SK-N-SH treated with all-trans-retinoic acid at 6 μM for 48 hours (cell line): ENCODE measurements around the gene THRAP3.

Experiments
- POU6F1 ChIP-seq: fragments of 250-450 bp; sonication (Bioruptor Pico); IDR thresholded peaks from 2 replicates; pipeline ENCODE4 v1.8.0; 2021; ENCODE audit warnings: low read depth, mild to moderate bottlenecking, moderate library complexity, borderline replicate concordance
- RARB ChIP-seq: fragments of 250-450 bp; sonication (Bioruptor Pico); IDR thresholded peaks from 2 replicates; pipeline ENCODE4 v1.8.0; 2021; ENCODE audit warnings: mild to moderate bottlenecking, moderate library complexity
- ZC3H10 ChIP-seq: fragments of 250-450 bp; sonication (Bioruptor Pico); IDR thresholded peaks from 2 replicates; pipeline ENCODE4 v1.5.1; 2021; ENCODE audit warnings: mild to moderate bottlenecking, moderate library complexity
- ZFP30 ChIP-seq: fragments of 450-650 bp; formaldehyde crosslinking; IDR thresholded peaks from 2 replicates; pipeline ENCODE4 v1.5.0; 2022; ENCODE audit warnings: mild to moderate bottlenecking, moderate library complexity

DNA sequence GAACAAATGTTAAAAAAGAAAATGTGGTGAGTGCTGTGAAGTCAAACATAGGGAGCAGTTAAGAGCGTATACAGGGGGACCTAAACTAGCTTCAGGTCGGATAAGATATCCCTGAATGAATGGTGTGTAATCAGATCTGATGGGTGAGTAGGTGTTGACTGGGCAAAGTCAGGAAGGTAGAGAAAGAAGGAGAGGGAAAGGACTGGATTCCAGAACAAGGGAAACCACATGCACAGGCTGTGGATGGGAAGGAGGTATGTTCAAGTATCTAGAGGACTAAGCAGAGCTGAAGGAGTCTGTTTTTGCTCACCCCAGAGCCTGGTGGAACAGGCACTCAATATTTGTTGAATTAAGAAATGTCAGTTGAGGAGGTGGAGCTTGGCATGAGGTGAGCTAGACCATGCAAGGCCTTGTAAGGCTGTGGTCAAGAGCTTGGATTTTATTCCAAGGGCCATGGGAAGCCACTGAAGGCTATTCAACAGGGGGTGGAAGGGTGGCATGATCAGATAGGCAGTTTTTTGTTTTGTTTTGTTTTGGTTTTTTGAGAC is 40.9 kb upstream of the THRAP3 start:
- TF ChIP-seq ZC3H10 (CRISPR knock-in tag), result no peak
- no peak for TF ChIP-seq ZFP30 (CRISPR knock-in tag)
- TF ChIP-seq POU6F1 (CRISPR knock-in tag), result no peak
- TF ChIP-seq RARB, result no peak
